GM23338 (cell line): ENCODE data around the gene NDUFAF8. TPM values are rescaled to one million over a fixed set of nuclear protein-coding genes. Genes with fewer than 3 reads are reported as not detected.

Experiments used
- ATAC-seq: fragments of 200-7000 bp; cut with Tn5 transposase; 3 replicates; pipeline ENCODE4 v1.9.1; 2020
- DNase-seq: peaks from one replicate; pipeline ENCODE4 v3.0.0-alpha.2; 2015; ENCODE audit warnings: low spot score
- H2AFZ ChIP-seq: fragments of 200-600 bp; sonication (generic); 2 replicates; pipeline ENCODE4 v1.8.0; 2016; ENCODE audit warnings: antibody characterized with exemption, mild to moderate bottlenecking, moderate library complexity
- H3F3A ChIP-seq: fragments of 200-600 bp; sonication (generic); replicated peaks from 2 replicates; pipeline ENCODE4 v1.8.0; 2017; ENCODE audit warnings: antibody characterized with exemption, mixed run types, low read depth
- H3K27ac ChIP-seq: fragments of 200-600 bp; sonication (generic); 2 replicates; pipeline ENCODE4 v1.6.1; 2016; ENCODE audit warnings: low read depth
- H3K27me3 ChIP-seq: fragments of 200-600 bp; sonication (generic); 2 replicates; pipeline ENCODE4 v1.8.0; 2016; ENCODE audit warnings: mild to moderate bottlenecking, mixed run types, moderate library complexity; ENCODE audit not compliant: insufficient read depth
- H3K36me3 ChIP-seq: fragments of 200-600 bp; sonication (generic); 2 replicates; pipeline ENCODE4 v1.8.0; 2016; ENCODE audit warnings: mild to moderate bottlenecking; ENCODE audit not compliant: insufficient read depth
- H3K4me1 ChIP-seq: fragments of 200-600 bp; sonication (generic); 2 replicates; pipeline ENCODE4 v1.8.0; 2016; ENCODE audit warnings: mild to moderate bottlenecking, moderate library complexity; ENCODE audit not compliant: insufficient read depth
- H3K4me2 ChIP-seq: fragments of 200-600 bp; sonication (generic); 2 replicates; pipeline ENCODE4 v1.7.1; 2017; ENCODE audit warnings: mixed run types
- H3K4me3 ChIP-seq: fragments of 200-600 bp; sonication (generic); 2 replicates; pipeline ENCODE4 v1.6.1; 2016; ENCODE audit warnings: mixed run types
- H3K79me2 ChIP-seq: fragments of 200-600 bp; sonication (generic); replicated peaks from 2 replicates; pipeline ENCODE4 v1.8.0; 2017; ENCODE audit warnings: mild to moderate bottlenecking; ENCODE audit not compliant: insufficient read depth
- H3K9me2 ChIP-seq: fragments of 200-600 bp; sonication (generic); 2 replicates; pipeline ENCODE4 v1.8.0; 2017; ENCODE audit not compliant: insufficient read depth
- H4K20me1 ChIP-seq: fragments of 200-600 bp; sonication (generic); replicated peaks from 2 replicates; pipeline ENCODE4 v1.8.0; 2017; ENCODE audit warnings: mild to moderate bottlenecking; ENCODE audit not compliant: insufficient read depth
- H3K27ac Mint-ChIP-seq: 2 replicates; pipeline ENCODE4 v1.8.0; 2020; ENCODE audit warnings: inconsistent platforms, mild to moderate bottlenecking, moderate library complexity, mixed read lengths
- H3K27me3 Mint-ChIP-seq: 3 replicates; pipeline ENCODE4 v1.8.0; 2022; ENCODE audit warnings: low read depth, mild to moderate bottlenecking, moderate library complexity, mixed read lengths, inconsistent platforms; ENCODE audit not compliant: insufficient read depth, poor library complexity
- H3K36me3 Mint-ChIP-seq: 3 replicates; pipeline ENCODE4 v1.8.0; 2021; ENCODE audit warnings: low read depth, mild to moderate bottlenecking, inconsistent platforms, moderate library complexity, mixed read lengths
- H3K4me1 Mint-ChIP-seq: 3 replicates; pipeline ENCODE4 v1.8.0; 2020; ENCODE audit warnings: mild to moderate bottlenecking, inconsistent platforms, mixed read lengths
- H3K4me3 Mint-ChIP-seq: 3 replicates; pipeline ENCODE4 v1.8.0; 2021; ENCODE audit warnings: moderate library complexity, mild to moderate bottlenecking, inconsistent platforms, mixed read lengths
- H3K9me3 Mint-ChIP-seq: 3 replicates; pipeline ENCODE4 v1.8.0; 2020; ENCODE audit warnings: moderate library complexity, mild to moderate bottlenecking, inconsistent platforms, mixed read lengths
- CREB1 ChIP-seq: fragments of 250-450 bp; sonication (Bioruptor Pico); IDR thresholded peaks from 2 replicates; pipeline ENCODE4 v1.5.0; 2020; ENCODE audit warnings: low read depth, mild to moderate bottlenecking, moderate library complexity
- EZH2 ChIP-seq: fragments of 200-600 bp; sonication (generic); IDR thresholded peaks from one replicate; pipeline ENCODE4 v1.8.0; 2017; ENCODE audit warnings: antibody characterized with exemption, mild to moderate bottlenecking, low read depth; ENCODE audit not compliant: unreplicated experiment
- EZH2phosphoT487 ChIP-seq: fragments of 200-600 bp; sonication (generic); IDR thresholded peaks from one replicate; pipeline ENCODE4 v1.8.1; 2018; ENCODE audit warnings: antibody characterized with exemption; ENCODE audit not compliant: unreplicated experiment
- JUNB ChIP-seq: IDR thresholded peaks from one replicate; pipeline ENCODE4 v1.6.1; 2016; ENCODE audit warnings: antibody characterized with exemption; ENCODE audit not compliant: unreplicated experiment
- NANOG ChIP-seq: IDR thresholded peaks from 2 replicates; pipeline ENCODE4 v1.6.1; 2016; ENCODE audit warnings: antibody characterized with exemption, borderline replicate concordance
- POLR2AphosphoS5 ChIP-seq: IDR thresholded peaks from 2 replicates; pipeline ENCODE4 v1.6.1; 2016; ENCODE audit warnings: antibody characterized with exemption, low read depth
- STAT1 ChIP-seq: IDR thresholded peaks from one replicate; pipeline ENCODE4 v1.6.1; 2016; ENCODE audit warnings: antibody characterized with exemption; ENCODE audit not compliant: unreplicated experiment
- ZNF114 ChIP-seq: fragments of 250-450 bp; sonication (Bioruptor Pico); IDR thresholded peaks from 2 replicates; pipeline ENCODE4 v1.5.0; 2020; ENCODE audit warnings: mild to moderate bottlenecking, moderate library complexity
- ZNF331 ChIP-seq: fragments of 250-450 bp; sonication (Bioruptor Pico); IDR thresholded peaks from 2 replicates; pipeline ENCODE4 v1.5.0; 2020; ENCODE audit warnings: low read depth, mild to moderate bottlenecking, moderate library complexity
- polyA plus RNA-seq: library from polyadenylated mRNA; unstranded; fragments of >200 nt; fragmentation: Nextera tagmentation; extraction: Ambion mirVana; gene quantifications from 2 replicates; pipeline ENCODE4 v1.2.1, GENCODE V29; 2016
- total RNA-seq: library from RNA; depleted of rRNA; stranded (reverse); fragments of >200 nt; shearing (Covaris generic); gene quantifications from 2 replicates; pipeline ENCODE4 v1.2.3, GENCODE V29; 2014
- TF ChIP-seq, protein P1 (sequence below): IDR thresholded peaks from 2 replicates; pipeline ENCODE4 v1.6.1; 2016; ENCODE audit warnings: antibody characterized with exemption
- TF ChIP-seq, protein P2 (sequence below), 2 experiments: fragments of 200-600 bp in 1 of 2; sonication (generic) in 1 of 2; conservative IDR thresholded peaks; 2 replicates each; pipeline versions ENCODE4 v1.5.1 to v1.6.1; 2016 to 2017; ENCODE audit warnings: antibody characterized with exemption in 2 of 2, low read depth in 2 of 2, mild to moderate bottlenecking in 2 of 2, moderate library complexity in 1 of 2
- TF ChIP-seq, protein P3 (sequence below): IDR thresholded peaks from one replicate; pipeline ENCODE4 v1.6.1; 2018; ENCODE audit warnings: antibody characterized with exemption; ENCODE audit not compliant: unreplicated experiment

The NDUFAF8 gene
- total and polyA plus RNA-seq, 2 experiments from 2014 or later: 21.5 to 156 TPM

DNA sequence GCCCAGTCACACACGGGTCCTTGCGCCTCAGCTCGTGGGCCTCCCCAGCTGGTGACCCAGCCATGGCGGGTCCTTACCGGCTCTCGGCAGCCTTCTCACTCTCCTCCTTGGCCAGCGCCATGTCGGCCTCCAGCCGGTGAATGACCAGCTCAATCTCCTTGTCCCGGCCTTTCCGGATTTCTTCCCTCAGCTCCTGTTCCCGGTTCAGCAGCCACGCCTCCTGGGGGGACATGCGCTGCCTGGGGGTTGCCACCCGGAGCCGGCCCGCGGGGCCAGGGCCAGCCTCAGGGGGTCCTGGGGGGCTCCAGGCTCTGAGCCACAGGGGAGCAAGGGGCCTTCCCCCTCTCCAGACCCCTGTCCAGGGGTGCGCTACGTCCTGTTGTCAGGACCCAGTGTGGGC, 48.0 kb upstream of the NDUFAF8 start:
- TF ChIP-seq NANOG (no peak), ZNF114 (CRISPR knock-in tag) (no peak), ZNF331 (CRISPR knock-in tag) (no peak), POLR2AphosphoS5 (no peak)
- Histone ChIP-seq H4K20me1 (no peaks in the 10 kb centered on the region), H3K4me1 (no peaks in the 10 kb centered on the region), H3K27ac (no peak overlapping the region), H3K79me2 (no peaks in the 10 kb centered on the region), H3K9me2 (no peaks in the 10 kb centered on the region), H3K36me3 (no peaks in the 10 kb centered on the region), H3F3A (no peaks in the 10 kb centered on the region), H3K4me3 (no peak overlapping the region), H3K27me3 (no peaks in the 10 kb centered on the region), H3K4me2 (no peak overlapping the region), H2AFZ (no peak overlapping the region)
- H3K27ac Mint-ChIP-seq: no peak overlapping the region
- DNase-seq (no peak), ATAC-seq (no peak)
- 0 out of 3 replicates have a peak, but pooled peaks cover 9% of the 10 kb centered on the region for H3K36me3 Mint-ChIP-seq
- no peak overlapping the region for H3K4me3 Mint-ChIP-seq
- no peaks in the 10 kb centered on the region for H3K4me1 Mint-ChIP-seq
- no peaks in the 10 kb centered on the region for H3K27me3 Mint-ChIP-seq
- H3K9me3 Mint-ChIP-seq: no peaks in the 10 kb centered on the region

DNA sequence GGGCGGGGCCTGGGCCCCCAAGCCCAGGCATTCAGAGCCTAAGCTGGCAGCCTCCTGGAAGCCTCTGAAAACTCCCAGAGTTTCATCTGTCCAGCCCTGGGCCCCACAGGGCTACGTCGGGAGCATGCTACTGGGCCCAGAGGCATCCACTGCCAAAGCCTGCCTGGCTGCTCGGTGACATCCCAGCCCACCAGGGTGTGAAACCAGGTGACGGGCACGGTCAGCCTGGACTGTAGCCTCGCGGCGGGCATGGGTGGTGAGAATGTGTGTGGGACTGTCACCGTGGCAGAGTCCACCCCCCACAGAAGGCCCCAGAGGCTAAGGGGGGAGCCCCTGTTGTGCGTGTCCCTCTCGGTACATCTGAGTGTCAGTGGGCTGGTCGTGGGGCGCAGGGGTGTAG, 47.5 kb upstream of the NDUFAF8 start:
- H3K36me3 ChIP-seq: no peaks in the 10 kb centered on the region
- H3K4me3 ChIP-seq: no peak overlapping the region
- no peaks in the 10 kb centered on the region for H3K79me2 ChIP-seq
- no peak overlapping the region for H3K4me2 ChIP-seq
- DNase-seq: no peak
- no peaks in the 10 kb centered on the region for H3F3A ChIP-seq
- Mint-ChIP-seq H3K36me3 (0 out of 3 replicates have a peak, but pooled peaks cover 9% of the 10 kb centered on the region), H3K27ac (no peak overlapping the region), H3K27me3 (no peaks in the 10 kb centered on the region), H3K4me1 (no peaks in the 10 kb centered on the region), H3K4me3 (no peak overlapping the region), H3K9me3 (no peaks in the 10 kb centered on the region)
- no peak overlapping the region for H3K27ac ChIP-seq
- H3K9me2 ChIP-seq: no peaks in the 10 kb centered on the region
- no peak overlapping the region for H2AFZ ChIP-seq
- no peaks in the 10 kb centered on the region for H3K27me3 ChIP-seq
- ATAC-seq: no peak
- no peaks in the 10 kb centered on the region for H4K20me1 ChIP-seq
- no peaks in the 10 kb centered on the region for H3K4me1 ChIP-seq
- no peak for TF ChIP-seq CREB1 (CRISPR knock-in tag)
- no peak for TF ChIP-seq NANOG
- TF ChIP-seq ZNF331 (CRISPR knock-in tag): no peak
- TF ChIP-seq, protein P1, sequence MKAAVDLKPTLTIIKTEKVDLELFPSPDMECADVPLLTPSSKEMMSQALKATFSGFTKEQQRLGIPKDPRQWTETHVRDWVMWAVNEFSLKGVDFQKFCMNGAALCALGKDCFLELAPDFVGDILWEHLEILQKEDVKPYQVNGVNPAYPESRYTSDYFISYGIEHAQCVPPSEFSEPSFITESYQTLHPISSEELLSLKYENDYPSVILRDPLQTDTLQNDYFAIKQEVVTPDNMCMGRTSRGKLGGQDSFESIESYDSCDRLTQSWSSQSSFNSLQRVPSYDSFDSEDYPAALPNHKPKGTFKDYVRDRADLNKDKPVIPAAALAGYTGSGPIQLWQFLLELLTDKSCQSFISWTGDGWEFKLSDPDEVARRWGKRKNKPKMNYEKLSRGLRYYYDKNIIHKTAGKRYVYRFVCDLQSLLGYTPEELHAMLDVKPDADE: no peak
- TF ChIP-seq STAT1: no peak
- no peak for TF ChIP-seq EZH2phosphoT487
- no peak for TF ChIP-seq ZNF114 (CRISPR knock-in tag)
- no peak for TF ChIP-seq EZH2
- TF ChIP-seq, protein P2, sequence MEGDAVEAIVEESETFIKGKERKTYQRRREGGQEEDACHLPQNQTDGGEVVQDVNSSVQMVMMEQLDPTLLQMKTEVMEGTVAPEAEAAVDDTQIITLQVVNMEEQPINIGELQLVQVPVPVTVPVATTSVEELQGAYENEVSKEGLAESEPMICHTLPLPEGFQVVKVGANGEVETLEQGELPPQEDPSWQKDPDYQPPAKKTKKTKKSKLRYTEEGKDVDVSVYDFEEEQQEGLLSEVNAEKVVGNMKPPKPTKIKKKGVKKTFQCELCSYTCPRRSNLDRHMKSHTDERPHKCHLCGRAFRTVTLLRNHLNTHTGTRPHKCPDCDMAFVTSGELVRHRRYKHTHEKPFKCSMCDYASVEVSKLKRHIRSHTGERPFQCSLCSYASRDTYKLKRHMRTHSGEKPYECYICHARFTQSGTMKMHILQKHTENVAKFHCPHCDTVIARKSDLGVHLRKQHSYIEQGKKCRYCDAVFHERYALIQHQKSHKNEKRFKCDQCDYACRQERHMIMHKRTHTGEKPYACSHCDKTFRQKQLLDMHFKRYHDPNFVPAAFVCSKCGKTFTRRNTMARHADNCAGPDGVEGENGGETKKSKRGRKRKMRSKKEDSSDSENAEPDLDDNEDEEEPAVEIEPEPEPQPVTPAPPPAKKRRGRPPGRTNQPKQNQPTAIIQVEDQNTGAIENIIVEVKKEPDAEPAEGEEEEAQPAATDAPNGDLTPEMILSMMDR (conservative IDR thresholded peaks at IDR 0.05; ENCODE audit: low read depth in 2 of 2): no peak
- TF ChIP-seq POLR2AphosphoS5: no peak
- TF ChIP-seq JUNB: no peak
- TF ChIP-seq, protein P3, sequence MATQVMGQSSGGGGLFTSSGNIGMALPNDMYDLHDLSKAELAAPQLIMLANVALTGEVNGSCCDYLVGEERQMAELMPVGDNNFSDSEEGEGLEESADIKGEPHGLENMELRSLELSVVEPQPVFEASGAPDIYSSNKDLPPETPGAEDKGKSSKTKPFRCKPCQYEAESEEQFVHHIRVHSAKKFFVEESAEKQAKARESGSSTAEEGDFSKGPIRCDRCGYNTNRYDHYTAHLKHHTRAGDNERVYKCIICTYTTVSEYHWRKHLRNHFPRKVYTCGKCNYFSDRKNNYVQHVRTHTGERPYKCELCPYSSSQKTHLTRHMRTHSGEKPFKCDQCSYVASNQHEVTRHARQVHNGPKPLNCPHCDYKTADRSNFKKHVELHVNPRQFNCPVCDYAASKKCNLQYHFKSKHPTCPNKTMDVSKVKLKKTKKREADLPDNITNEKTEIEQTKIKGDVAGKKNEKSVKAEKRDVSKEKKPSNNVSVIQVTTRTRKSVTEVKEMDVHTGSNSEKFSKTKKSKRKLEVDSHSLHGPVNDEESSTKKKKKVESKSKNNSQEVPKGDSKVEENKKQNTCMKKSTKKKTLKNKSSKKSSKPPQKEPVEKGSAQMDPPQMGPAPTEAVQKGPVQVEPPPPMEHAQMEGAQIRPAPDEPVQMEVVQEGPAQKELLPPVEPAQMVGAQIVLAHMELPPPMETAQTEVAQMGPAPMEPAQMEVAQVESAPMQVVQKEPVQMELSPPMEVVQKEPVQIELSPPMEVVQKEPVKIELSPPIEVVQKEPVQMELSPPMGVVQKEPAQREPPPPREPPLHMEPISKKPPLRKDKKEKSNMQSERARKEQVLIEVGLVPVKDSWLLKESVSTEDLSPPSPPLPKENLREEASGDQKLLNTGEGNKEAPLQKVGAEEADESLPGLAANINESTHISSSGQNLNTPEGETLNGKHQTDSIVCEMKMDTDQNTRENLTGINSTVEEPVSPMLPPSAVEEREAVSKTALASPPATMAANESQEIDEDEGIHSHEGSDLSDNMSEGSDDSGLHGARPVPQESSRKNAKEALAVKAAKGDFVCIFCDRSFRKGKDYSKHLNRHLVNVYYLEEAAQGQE: no peak
